ENCODE data around the gene PVALEF. TPM values are rescaled to one million over a fixed set of nuclear protein-coding genes. Genes with fewer than 3 reads are reported as not detected.

PVALEF gene
- total RNA-seq, 3 donors from 2014 or later, result not detected

- H3K9me3 ChIP-seq, result no peaks in the 10 kb centered on the region
- no peak for DNase-seq
- no peak for TF ChIP-seq CTCF (IDR thresholded peaks at IDR 0.05)
- intact Hi-C loops (cut with DNase I, micrococcal nuclease), result no loop called here
- H3K4me3 ChIP-seq, result no peak overlapping the region
- H3K4me1 ChIP-seq (ENCODE audit: low read depth), result no peaks in the 10 kb centered on the region
- no peak for ATAC-seq
- no peaks in the 10 kb centered on the region for H3K36me3 ChIP-seq (ENCODE audit: low read depth)
Measured at GRCh38 chr17:81195941-81196495, 30.7 kb downstream of the PVALEF start.

- TF ChIP-seq CTCF (IDR thresholded peaks at IDR 0.05), result no peak
- intact Hi-C loops (cut with DNase I, micrococcal nuclease), result no loop called here
- Histone ChIP-seq H3K36me3 (ENCODE audit: low read depth) (no peaks in the 10 kb centered on the region), H3K4me3 (no peak overlapping the region), H3K9me3 (no peaks in the 10 kb centered on the region), H3K4me1 (ENCODE audit: low read depth) (no peaks in the 10 kb centered on the region)
- DNase-seq (no peak), ATAC-seq (no peak)
Measured at GRCh38 chr17:81196505-81197408, 31.4 kb downstream of the PVALEF start.

- TF ChIP-seq CTCF (IDR thresholded peaks at IDR 0.05), result no peak
- H3K4me1 ChIP-seq (ENCODE audit: low read depth), result no peaks in the 10 kb centered on the region
- intact Hi-C loops (cut with DNase I, micrococcal nuclease), result no loop called here
- ATAC-seq (no peak), DNase-seq (no peak)
- no peaks in the 10 kb centered on the region for H3K36me3 ChIP-seq (ENCODE audit: low read depth)
- H3K9me3 ChIP-seq, result no peaks in the 10 kb centered on the region
- no peak overlapping the region for H3K4me3 ChIP-seq
Measured at GRCh38 chr17:81197409-81197795, 32.1 kb downstream of the PVALEF start.

- intact Hi-C loops (cut with DNase I, micrococcal nuclease), result no loop called here
Measured at GRCh38 chr17:81197831-81198490, 32.7 kb downstream of the PVALEF start.

More at GRCh38 chr17:81197831-81198490, 32.7 kb downstream of the PVALEF start:
- H3K4me3 ChIP-seq, result no peak overlapping the region
- no peak for TF ChIP-seq CTCF (IDR thresholded peaks at IDR 0.05)
- ATAC-seq (no peak), DNase-seq (no peak)
- H3K9me3 ChIP-seq, result no peaks in the 10 kb centered on the region
- no peaks in the 10 kb centered on the region for H3K4me1 ChIP-seq (ENCODE audit: low read depth)
- no peaks in the 10 kb centered on the region for H3K36me3 ChIP-seq (ENCODE audit: low read depth)
